Measurements from ENCODE around the gene UBASH3B.

UBASH3B gene

GRCh38 chr11:122843281-122844141 is 188.0 kb downstream of the UBASH3B start:
- Histone ChIP-seq H3K9ac (ENCODE audit: low read length) (no peak overlapping the region), H3K4me1 (ENCODE audit: low read length) (peaks cover 17% of the 10 kb centered on the region), H3K4me2 (ENCODE audit: low read length) (no peak overlapping the region), H3K27me3 (ENCODE audit: low read depth, low read length) (0 out of 2 replicates have a peak, but pooled peaks cover 6% of the 10 kb centered on the region), H3K9me3 (ENCODE audit: insufficient read depth, low read length) (no peaks in the 10 kb centered on the region), H4K20me1 (ENCODE audit: insufficient read depth, low read length) (no peaks in the 10 kb centered on the region), H3K27ac (ENCODE audit: low read length) (no peak overlapping the region), H3K36me3 (replicated peaks; ENCODE audit: low read depth, low read length) (no peaks in the 10 kb centered on the region), H3K79me2 (ENCODE audit: low read length) (no peaks in the 10 kb centered on the region), H2AFZ (ENCODE audit: low read depth, low read length) (no peak overlapping the region), H3K4me3 (ENCODE audit: low read length) (no peak overlapping the region)
- TF ChIP-seq CTCF (IDR thresholded peaks at IDR 0.05; ENCODE audit: low read depth, low read length) = no peak
- TF ChIP-seq EZH2phosphoT487 (IDR thresholded peaks at IDR 0.05; ENCODE audit: low read depth) = no peak

- Histone ChIP-seq H3K4me3 (ENCODE audit: low read length) (no peak overlapping the region), H3K9ac (ENCODE audit: low read length) (no peak overlapping the region), H3K79me2 (ENCODE audit: low read length) (no peaks in the 10 kb centered on the region), H2AFZ (ENCODE audit: low read depth, low read length) (no peak overlapping the region), H3K27ac (ENCODE audit: low read length) (no peak overlapping the region), H3K4me2 (ENCODE audit: low read length) (no peak overlapping the region), H3K36me3 (replicated peaks; ENCODE audit: low read depth, low read length) (no peaks in the 10 kb centered on the region), H3K9me3 (ENCODE audit: insufficient read depth, low read length) (no peaks in the 10 kb centered on the region), H3K27me3 (ENCODE audit: low read depth, low read length) (0 out of 2 replicates have a peak, but pooled peaks cover 11% of the 10 kb centered on the region), H4K20me1 (ENCODE audit: insufficient read depth, low read length) (no peaks in the 10 kb centered on the region), H3K4me1 (ENCODE audit: low read length) (peaks cover 29% of the 10 kb centered on the region)
- TF ChIP-seq EZH2phosphoT487 (IDR thresholded peaks at IDR 0.05; ENCODE audit: low read depth) (no peak), CTCF (IDR thresholded peaks at IDR 0.05; ENCODE audit: low read depth, low read length) (no peak)
Observed at GRCh38 chr11:122847466-122847865, 191.9 kb downstream of the UBASH3B start.

GRCh38 chr11:122848186-122848585 is 192.7 kb downstream of the UBASH3B start:
- H3K36me3 ChIP-seq (replicated peaks; ENCODE audit: low read depth, low read length) = no peaks in the 10 kb centered on the region
- H3K4me3 ChIP-seq (ENCODE audit: low read length) = no peak overlapping the region
- no peak overlapping the region for H2AFZ ChIP-seq (ENCODE audit: low read depth, low read length)
- H3K79me2 ChIP-seq (ENCODE audit: low read length) = no peaks in the 10 kb centered on the region
- H3K4me1 ChIP-seq (ENCODE audit: low read length) = peaks cover 32% of the 10 kb centered on the region
- no peaks in the 10 kb centered on the region for H4K20me1 ChIP-seq (ENCODE audit: insufficient read depth, low read length)
- no peak for TF ChIP-seq CTCF (IDR thresholded peaks at IDR 0.05; ENCODE audit: low read depth, low read length)
- TF ChIP-seq EZH2phosphoT487 (IDR thresholded peaks at IDR 0.05; ENCODE audit: low read depth) = no peak
- no peak overlapping the region for H3K4me2 ChIP-seq (ENCODE audit: low read length)
- no peak overlapping the region for H3K9ac ChIP-seq (ENCODE audit: low read length)
- H3K27me3 ChIP-seq (ENCODE audit: low read depth, low read length) = 0 out of 2 replicates have a peak, but pooled peaks cover 11% of the 10 kb centered on the region
- H3K9me3 ChIP-seq (ENCODE audit: insufficient read depth, low read length) = no peaks in the 10 kb centered on the region
- H3K27ac ChIP-seq (ENCODE audit: low read length) = no peak overlapping the region

DNA sequence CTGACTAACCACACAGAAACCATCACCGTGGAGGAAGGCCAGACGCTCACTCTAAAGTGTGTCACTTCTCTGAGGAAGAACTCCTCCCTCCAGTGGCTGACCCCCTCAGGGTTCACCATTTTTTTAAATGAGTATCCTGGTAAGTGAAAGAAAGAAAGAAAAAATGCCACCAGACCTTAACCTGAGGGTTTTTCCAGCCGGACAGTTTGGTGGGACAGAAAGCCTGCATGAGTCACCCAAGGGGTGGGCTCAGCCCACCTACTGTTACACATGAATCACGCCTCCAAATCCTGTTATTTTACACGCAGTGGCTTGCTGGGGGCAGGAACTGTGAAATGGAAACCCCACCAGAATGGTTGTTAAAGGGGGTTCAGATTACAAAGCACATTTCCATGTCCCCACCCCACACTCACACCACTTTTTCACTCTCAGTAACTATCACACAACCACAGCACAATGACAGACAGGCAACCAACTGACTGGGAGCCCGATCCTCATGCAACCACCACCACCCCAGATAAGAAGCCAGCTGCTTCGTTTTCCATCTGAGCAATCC is 194.6 kb downstream of the UBASH3B start:
- no peaks in the 10 kb centered on the region for H4K20me1 ChIP-seq (ENCODE audit: insufficient read depth, low read length)
- H3K79me2 ChIP-seq (ENCODE audit: low read length) = no peaks in the 10 kb centered on the region
- no peak overlapping the region for H3K4me2 ChIP-seq (ENCODE audit: low read length)
- no peak overlapping the region for H3K4me3 ChIP-seq (ENCODE audit: low read length)
- H2AFZ ChIP-seq (ENCODE audit: low read depth, low read length) = no peak overlapping the region
- H3K27ac ChIP-seq (ENCODE audit: low read length) = no peak overlapping the region
- 0 out of 2 replicates have a peak, but pooled peaks cover 11% of the 10 kb centered on the region for H3K27me3 ChIP-seq (ENCODE audit: low read depth, low read length)
- no peaks in the 10 kb centered on the region for H3K9me3 ChIP-seq (ENCODE audit: insufficient read depth, low read length)
- H3K9ac ChIP-seq (ENCODE audit: low read length) = no peak overlapping the region
- TF ChIP-seq CTCF (IDR thresholded peaks at IDR 0.05; ENCODE audit: low read depth, low read length) (no peak), EZH2phosphoT487 (IDR thresholded peaks at IDR 0.05; ENCODE audit: low read depth) (no peak)
- H3K36me3 ChIP-seq (replicated peaks; ENCODE audit: low read depth, low read length) = no peaks in the 10 kb centered on the region
- H3K4me1 ChIP-seq (ENCODE audit: low read length) = peaks cover 22% of the 10 kb centered on the region
